GM18909 (cell line): ENCODE results near the gene NELFA.

Experiments
- ATAC-seq: cut with Tn5 transposase; IDR thresholded peaks from one replicate; pipeline ENCODE4 v1.9.1; 2021; ENCODE audit warnings: mild to moderate bottlenecking; ENCODE audit not compliant: unreplicated experiment, poor library complexity

NELFA gene

DNA sequence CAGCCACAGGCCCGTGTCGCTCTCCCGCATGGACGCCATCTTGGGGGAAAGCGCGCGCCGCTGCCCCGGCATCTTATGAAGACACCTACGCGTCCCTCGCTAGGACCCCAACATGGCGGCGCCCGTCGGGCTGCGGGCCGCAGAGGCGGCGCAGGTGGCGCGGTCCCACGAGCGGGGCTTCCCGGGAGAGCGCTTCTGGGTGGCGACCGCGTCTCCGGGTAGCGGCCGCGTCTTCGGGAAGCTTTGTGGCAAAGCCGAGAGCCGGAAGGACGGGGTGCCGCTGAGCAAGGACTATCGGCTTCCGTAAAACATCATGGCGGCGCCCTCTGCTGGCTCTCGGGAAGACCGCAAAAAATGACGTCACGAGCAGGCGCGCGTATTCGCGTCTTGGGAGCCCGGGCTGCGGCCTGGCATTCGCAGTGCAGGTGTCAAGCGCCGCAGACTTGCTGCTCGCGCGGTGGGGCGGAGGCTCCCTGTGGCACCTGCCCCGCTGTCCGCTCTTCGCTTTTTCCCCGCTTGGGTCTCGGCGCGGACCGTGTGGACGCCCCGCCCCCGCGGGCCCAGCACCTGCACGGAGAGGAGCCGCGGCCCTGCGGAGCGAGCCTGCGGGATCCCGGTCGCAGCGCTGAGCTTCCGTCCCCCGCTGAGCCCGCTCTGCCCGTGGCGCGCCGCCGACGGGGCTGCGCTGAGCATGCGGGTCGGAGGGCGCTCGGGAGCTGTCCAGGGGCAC lies at the start of gene NELFA:
NELFA (minus strand) TSS at position 54 of the 730 bp plus-strand sequence; CDS start at position 39, 15 bp downstream.
- ATAC-seq: peak; percentile 83

GRCh38 chr4:2057382-2058065 lies 48.8 kb upstream of the NELFA start:
- no peak for ATAC-seq

GRCh38 chr4:2054217-2054616 lies 45.4 kb upstream of the NELFA start:
- no peak for ATAC-seq

- ATAC-seq: no peak
Observed at GRCh38 chr4:2051086-2051485, 42.3 kb upstream of the NELFA start.

GRCh38 chr4:2049811-2050210 lies 41.0 kb upstream of the NELFA start:
- no peak for ATAC-seq

- ATAC-seq: no peak
Observed at GRCh38 chr4:2049381-2049780, 40.6 kb upstream of the NELFA start.

DNA sequence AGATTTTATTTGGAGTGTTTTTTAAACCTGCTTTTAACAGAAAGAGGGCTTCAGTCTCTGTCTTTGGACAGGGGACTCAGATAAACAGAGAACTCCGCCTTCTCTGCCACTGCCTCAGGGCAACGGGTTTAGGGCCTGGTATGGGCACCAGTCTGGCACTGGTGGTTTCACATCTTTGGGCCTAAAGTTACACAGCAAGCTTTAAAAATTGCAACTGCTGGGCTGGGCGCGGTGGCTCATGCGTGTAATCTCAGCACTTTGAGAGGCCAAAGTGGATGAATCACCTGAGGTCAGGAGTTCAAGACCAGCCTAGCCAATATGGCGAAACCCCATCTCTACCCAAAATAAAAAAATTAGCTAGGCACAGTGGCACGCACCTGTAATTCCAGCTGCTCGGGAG lies 40.1 kb upstream of the NELFA start:
- no peak for ATAC-seq

GRCh38 chr4:2047781-2048581 lies 39.2 kb upstream of the NELFA start:
- ATAC-seq: no peak

DNA sequence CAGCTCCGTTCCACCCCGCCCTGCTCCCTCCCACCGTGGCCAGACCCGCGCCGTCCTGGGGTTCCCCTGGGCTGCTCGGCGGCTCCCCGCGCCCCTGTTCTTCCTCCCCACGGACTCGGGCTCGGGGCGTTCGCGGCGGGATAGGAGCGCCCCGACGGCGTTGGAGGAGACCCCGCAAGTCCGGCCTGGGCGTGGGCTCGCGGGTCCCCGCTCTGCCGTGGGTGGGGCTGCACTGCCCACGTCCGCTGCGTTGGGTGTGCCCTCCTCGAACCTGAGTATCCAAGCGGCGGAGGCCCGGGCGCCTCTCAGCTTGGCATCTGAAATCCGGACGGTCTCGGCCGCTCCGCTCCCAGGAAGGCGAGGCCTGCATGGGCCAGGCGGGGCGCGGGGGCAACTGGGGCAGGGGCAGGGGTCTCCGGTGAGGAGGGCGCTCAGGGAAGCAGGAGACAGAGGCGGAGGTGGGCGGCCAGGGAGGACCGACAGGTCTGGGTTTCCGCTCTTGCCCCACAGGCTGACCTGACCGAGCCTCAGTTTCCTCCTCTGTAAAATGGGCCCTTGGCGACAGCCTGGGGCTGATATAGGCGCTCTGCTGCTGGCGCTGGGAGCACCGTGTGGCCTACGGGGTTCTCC lies 38.4 kb upstream of the NELFA start:
- ATAC-seq: no peak

DNA sequence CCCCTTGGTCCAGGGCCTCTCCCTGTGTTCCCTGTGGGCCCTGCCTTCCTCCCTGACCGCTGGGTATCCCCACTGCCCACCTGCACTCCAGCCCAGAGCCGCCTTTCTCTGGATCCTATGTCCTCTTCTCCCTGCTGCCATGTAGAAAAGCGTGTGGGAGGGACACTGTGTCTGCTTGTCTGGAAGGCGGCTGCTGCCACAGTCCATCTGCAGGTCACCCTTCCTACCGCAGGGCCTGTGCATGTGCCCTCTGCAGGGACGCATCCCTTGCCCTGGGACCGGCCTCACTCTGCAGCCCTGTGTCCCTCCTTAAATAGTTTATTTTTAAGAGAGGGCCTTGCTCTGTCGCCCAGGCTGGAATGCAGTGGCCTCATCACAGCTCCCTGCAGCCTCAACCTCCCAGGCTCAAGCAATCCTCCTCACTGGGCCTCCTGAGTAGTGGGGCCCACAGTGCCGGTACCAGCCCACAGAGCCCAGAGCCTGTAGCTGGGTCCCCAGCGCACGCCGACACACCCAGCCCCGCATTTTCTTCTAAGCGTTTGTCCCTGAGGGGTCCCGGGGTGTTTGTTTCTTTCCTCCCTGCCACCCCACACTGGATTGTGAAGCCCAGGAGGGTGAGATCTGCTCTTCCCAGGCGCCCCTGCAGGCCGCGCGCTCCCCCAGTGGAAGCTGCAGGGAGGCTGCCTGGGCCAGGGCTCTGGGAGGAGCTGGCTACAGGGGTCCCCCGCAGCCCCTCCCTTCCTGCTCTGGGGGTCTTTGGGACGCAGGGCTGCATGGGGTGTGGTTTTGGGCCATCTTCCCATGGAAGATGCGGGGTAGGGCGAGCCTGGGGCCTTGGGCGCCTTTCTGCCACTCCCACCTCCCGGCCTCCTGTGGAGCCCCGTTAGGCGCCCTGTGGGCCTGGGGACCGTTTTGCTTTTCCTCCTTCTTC lies 37.5 kb upstream of the NELFA start:
- no peak for ATAC-seq

GRCh38 chr4:2045518-2045951 lies 36.8 kb upstream of the NELFA start:
- no peak for ATAC-seq

DNA sequence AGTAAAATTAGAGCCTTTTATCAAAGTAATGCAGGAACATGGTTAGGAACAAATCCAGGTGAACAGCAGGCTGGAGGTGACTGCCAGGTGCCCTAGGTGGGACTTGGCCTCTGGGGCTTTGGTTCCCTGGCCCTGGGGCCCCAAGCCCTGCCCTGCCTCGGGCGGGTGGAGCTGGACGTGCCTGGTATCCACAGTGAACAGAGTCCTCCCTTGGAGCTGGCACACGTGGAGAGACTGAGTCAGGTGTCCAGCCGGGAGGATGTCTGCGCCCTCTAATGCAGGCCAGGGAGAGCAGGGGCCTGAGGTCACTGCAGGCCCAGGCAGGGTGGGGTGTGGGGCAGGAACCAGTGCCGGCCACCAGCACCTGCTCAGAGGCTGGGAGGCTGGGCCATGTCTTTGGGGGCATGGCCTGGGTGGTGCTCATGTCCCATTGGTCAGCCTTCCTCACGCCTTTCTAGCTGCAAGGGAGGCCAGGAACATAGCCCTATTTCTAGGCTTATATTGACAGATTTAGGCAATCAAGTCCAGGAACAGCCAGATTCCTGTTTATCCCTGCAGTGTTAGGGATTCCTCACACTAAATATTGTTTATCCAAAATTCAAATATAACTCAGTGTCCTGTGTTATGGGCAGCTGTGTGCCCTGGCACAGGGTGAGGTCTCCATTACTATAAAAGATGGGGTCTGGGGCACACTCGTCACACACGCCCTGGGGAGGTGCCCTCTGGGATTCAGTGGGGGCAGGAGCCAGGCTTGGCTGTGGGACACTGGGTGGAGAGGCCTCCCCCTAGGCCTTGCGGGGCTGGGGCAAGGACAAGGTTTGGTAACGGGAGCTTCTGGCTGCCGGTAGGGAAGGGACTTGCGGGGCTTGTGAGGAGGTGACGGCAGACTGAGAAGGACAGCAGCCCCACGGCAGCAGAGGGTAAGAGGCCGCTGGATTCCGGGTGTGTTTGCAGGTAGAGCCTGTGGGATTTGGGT lies 36.1 kb upstream of the NELFA start:
- no peak for ATAC-seq

GRCh38 chr4:2044119-2044485 lies 35.3 kb upstream of the NELFA start:
- no peak for ATAC-seq

DNA sequence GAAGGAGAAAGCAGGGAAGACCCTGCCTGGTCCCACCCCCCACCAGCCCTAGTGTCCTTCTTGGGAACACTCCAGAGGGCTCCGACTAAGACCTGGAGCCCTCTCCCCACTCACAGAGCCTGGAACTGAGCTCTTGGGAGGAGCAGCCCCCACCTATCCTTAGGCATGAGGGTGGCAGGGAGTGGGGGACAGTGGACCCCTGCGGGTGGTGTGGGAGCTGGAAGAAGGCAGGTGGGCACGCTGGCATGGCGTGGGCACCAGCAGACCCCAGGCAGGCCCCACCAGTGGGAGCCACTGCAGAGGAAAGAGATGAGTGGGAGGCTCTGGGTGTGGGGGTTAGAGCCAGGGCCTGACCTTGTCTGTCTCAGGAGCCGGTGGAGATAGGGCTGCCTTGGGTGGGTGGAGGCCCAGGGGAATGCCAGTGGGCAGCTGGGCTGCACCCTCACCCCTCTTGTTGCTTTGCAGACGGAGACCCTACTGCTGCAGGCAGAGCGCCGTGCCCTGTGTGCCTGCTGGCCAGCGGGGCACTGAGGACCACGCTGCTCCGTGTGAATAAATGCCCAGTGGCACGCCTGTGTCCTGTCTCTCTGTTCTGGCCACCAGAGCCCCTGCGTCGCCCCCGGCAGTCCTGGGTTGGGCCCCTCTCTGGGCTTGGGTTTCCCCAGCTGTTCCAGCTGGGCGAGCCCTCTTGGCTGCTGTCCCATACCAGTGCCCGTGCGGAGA lies 34.8 kb upstream of the NELFA start:
- ATAC-seq: no peak

GRCh38 chr4:2042947-2043395 lies 34.2 kb upstream of the NELFA start:
- ATAC-seq: no peak

DNA sequence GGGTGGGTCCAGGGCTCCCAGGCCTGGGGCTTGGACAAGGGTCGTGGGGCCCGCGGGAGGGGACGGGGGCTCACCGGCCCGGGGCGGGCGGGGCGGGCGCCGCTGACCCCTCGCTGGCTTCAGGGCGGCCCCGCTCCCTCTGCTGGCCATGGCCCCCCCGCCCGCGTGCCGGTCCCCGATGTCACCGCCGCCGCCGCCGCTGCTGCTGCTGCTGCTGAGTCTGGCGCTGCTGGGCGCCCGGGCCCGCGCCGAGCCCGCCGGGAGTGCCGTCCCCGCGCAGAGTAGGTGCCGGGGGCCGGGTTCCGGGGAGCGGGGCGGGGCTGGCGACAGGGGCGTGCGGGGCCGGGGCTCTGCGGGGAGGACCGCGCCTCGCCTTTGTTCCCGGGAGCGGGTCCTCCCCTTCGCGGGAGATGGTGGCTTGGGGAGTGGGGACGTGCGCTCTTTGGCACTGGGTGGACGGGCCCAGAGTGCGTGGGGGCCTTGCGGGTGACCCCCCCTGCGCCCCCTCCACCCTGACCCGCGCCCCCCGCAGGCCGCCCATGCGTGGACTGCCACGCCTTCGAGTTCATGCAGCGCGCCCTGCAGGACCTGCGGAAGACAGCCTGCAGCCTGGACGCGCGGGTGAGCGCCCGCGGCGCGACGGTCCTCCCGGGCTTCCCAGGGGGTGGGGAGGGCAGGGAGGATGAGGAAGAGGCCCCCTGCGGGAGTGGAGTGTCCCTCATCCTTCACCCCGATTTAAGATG lies 33.6 kb upstream of the NELFA start:
- peak; percentile 41 for ATAC-seq
